SK-N-SH (cell line): Measurements from ENCODE around the gene KBTBD13. TPM values are rescaled to one million over a fixed set of nuclear protein-coding genes. Genes with fewer than 3 reads are reported as not detected.
"Not testable (repeated sequence)": the region's sequence is repeated elsewhere in the genome, so short reads cannot be mapped to it uniquely, and the experiment has no call there.

ENCODE experiments used
- CTCF ChIA-PET: fragments of 300-600, 350-600 bp; formaldehyde crosslinking; extraction: SDS; loops from one replicate; lab custom pipeline; 2021; lab: Yijun Ruan, JAX
- POLR2A ChIA-PET: fragments of 350-600 bp; sonication (Branson Sonifier 250); formaldehyde crosslinking; extraction: SDS; loops from one replicate; lab custom pipeline; 2020; ENCODE audit warnings: antibody characterized with exemption, inconsistent platforms; lab: Yijun Ruan, JAX
- DNase-seq: peaks from one replicate; pipeline ENCODE4 v3.0.0; 2012
- H2AFZ ChIP-seq: fragments of 200-600 bp; sonication (generic); 2 replicates; pipeline ENCODE4 v1.8.1; 2016; ENCODE audit warnings: antibody characterized with exemption, mild to moderate bottlenecking, low read depth
- H3F3A ChIP-seq: fragments of 200-600 bp; sonication (generic); replicated peaks from 2 replicates; pipeline ENCODE3; 2016; ENCODE audit warnings: antibody characterized with exemption, mild to moderate bottlenecking; ENCODE audit not compliant: insufficient read depth
- H3K27ac ChIP-seq, 2 experiments: fragments of 200-500 bp in 1 of 2; fragments of 200-600 bp in 1 of 2; sonication (Bioruptor generic) in 1 of 2; sonication (generic), shearing (Covaris generic) in 1 of 2; 2 replicates each; pipeline versions ENCODE4 v1.5.1 to v1.6.1; 2014 to 2016; ENCODE audit warnings: low read depth in 2 of 2, inconsistent platforms in 1 of 2, low read length in 1 of 2, mild to moderate bottlenecking in 1 of 2, mixed read lengths in 1 of 2
- H3K27me3 ChIP-seq: fragments of 200-600 bp; sonication (generic), shearing (Covaris generic); 2 replicates; pipeline ENCODE4 v1.6.1; 2016; ENCODE audit warnings: mixed run types; ENCODE audit not compliant: insufficient read depth
- H3K36me3 ChIP-seq, 2 experiments: fragments of 200-500 bp in 1 of 2; fragments of 200-600 bp in 1 of 2; sonication (Bioruptor generic) in 1 of 2; sonication (generic) in 1 of 2; replicated peaks in 1 of 2; 2 replicates each; pipeline versions ENCODE3 to v1.5.1; 2014 to 2016; ENCODE audit warnings: low read length in 1 of 2, mild to moderate bottlenecking in 1 of 2; ENCODE audit not compliant: insufficient read depth in 2 of 2, control insufficient read depth in 1 of 2
- H3K4me1 ChIP-seq, 2 experiments: fragments of 200-500 bp in 1 of 2; fragments of 200-600 bp in 1 of 2; sonication (Bioruptor generic) in 1 of 2; sonication (generic), shearing (Covaris generic) in 1 of 2; 2 replicates each; pipeline versions ENCODE4 v1.5.1 to v1.6.1; 2014 to 2016; ENCODE audit warnings: low read depth in 1 of 2, low read length in 1 of 2, mixed run types in 1 of 2; ENCODE audit not compliant: insufficient read depth in 2 of 2, control insufficient read depth in 1 of 2
- H3K4me2 ChIP-seq: fragments of 200-600 bp; sonication (generic), shearing (Covaris generic); 2 replicates; pipeline ENCODE4 v1.6.1; 2017; ENCODE audit warnings: mixed run types
- H3K4me3 ChIP-seq, 2 experiments: fragments of 200-500 bp in 1 of 2; fragments of 200-600 bp in 1 of 2; sonication (Bioruptor generic) in 1 of 2; sonication (generic), shearing (Covaris generic) in 1 of 2; 2 replicates each; pipeline versions ENCODE4 v1.5.1 to v1.8.1; 2014 to 2016; ENCODE audit warnings: low read depth in 2 of 2, inconsistent platforms in 1 of 2, low read length in 1 of 2, mild to moderate bottlenecking in 1 of 2, mixed read lengths in 1 of 2, moderate library complexity in 1 of 2
- H3K79me2 ChIP-seq: fragments of 200-600 bp; sonication (generic); 2 replicates; pipeline ENCODE4 v1.8.1; 2017; ENCODE audit warnings: mild to moderate bottlenecking; ENCODE audit not compliant: insufficient read depth
- H3K9ac ChIP-seq: fragments of 200-600 bp; sonication (generic); 2 replicates; pipeline ENCODE4 v1.6.1; 2017; ENCODE audit warnings: mixed run types
- H3K9me2 ChIP-seq: fragments of 200-600 bp; sonication (generic); 2 replicates; pipeline ENCODE4 v1.6.1; 2017; ENCODE audit warnings: mixed run types
- H3K9me3 ChIP-seq: fragments of 200-600 bp; sonication (generic); 2 replicates; pipeline ENCODE4 v1.6.1; 2017; ENCODE audit warnings: mixed run types, mild to moderate bottlenecking, moderate library complexity
- H4K20me1 ChIP-seq: fragments of 200-600 bp; sonication (generic); 2 replicates; pipeline ENCODE4 v1.6.1; 2017; ENCODE audit warnings: mild to moderate bottlenecking, mixed run types; ENCODE audit not compliant: insufficient read depth
- EZH2phosphoT487 ChIP-seq: fragments of 200-600 bp; sonication (generic); IDR thresholded peaks from 2 replicates; pipeline ENCODE4 v1.6.1; 2017; ENCODE audit warnings: low read depth, mixed run types, mild to moderate bottlenecking, antibody characterized with exemption, moderate library complexity, borderline replicate concordance
- FOSL2 ChIP-seq: IDR thresholded peaks from 2 replicates; pipeline ENCODE4 v1.4.0; 2012; ENCODE audit warnings: low read depth, mild to moderate bottlenecking, moderate library complexity, borderline replicate concordance
- FOXM1 ChIP-seq: IDR thresholded peaks from 2 replicates; pipeline ENCODE4 v1.4.0; 2012; ENCODE audit warnings: low read depth, mild to moderate bottlenecking
- IRF3 ChIP-seq: fragments of 150-350 bp; IDR thresholded peaks from 2 replicates; pipeline ENCODE4 v1.6.1; 2016; ENCODE audit warnings: mild to moderate bottlenecking, low read depth, low read length
- JUND ChIP-seq: IDR thresholded peaks from 2 replicates; pipeline ENCODE4 v1.4.0; 2012
- MAX ChIP-seq: IDR thresholded peaks from 2 replicates; pipeline ENCODE4 v1.4.0; 2012; ENCODE audit warnings: low read depth
- RAD21 ChIP-seq: IDR thresholded peaks from 2 replicates; pipeline ENCODE4 v1.6.1; 2012; ENCODE audit warnings: mild to moderate bottlenecking, low read length
- REST ChIP-seq: IDR thresholded peaks from 2 replicates; pipeline ENCODE4 v1.6.1; 2012; ENCODE audit warnings: mild to moderate bottlenecking, low read depth, low read length, moderate library complexity
- TCF12 ChIP-seq: IDR thresholded peaks from 2 replicates; pipeline ENCODE4 v1.4.0; 2012
- TEAD4 ChIP-seq: IDR thresholded peaks from 2 replicates; pipeline ENCODE4 v1.4.0; 2012; ENCODE audit warnings: mild to moderate bottlenecking, borderline replicate concordance; ENCODE audit not compliant: insufficient read depth
- YY1 ChIP-seq: IDR thresholded peaks from 2 replicates; pipeline ENCODE4 v1.4.0; 2012; ENCODE audit warnings: low read depth, mild to moderate bottlenecking
- WGBS: methylation state at CpG from one replicate; pipeline ENCODE4 v1.1.6; 2017; ENCODE audit warnings: low lambda C conversion rate; 5-methylcytosine and 5-hydroxymethylcytosine counted together
- polyA plus RNA-seq, 3 experiments: library from polyadenylated mRNA; depleted of rRNA; stranded (reverse); fragments of >200 nt; gene quantifications; 2 replicates each; pipeline ENCODE4 v1.2.3, GENCODE V29; 2012

KBTBD13 gene
- polyA plus RNA-seq, 1 of the 3 experiments (the other 2 are of a cell fraction): not detected

- no peak overlapping the region for H3K4me2 ChIP-seq
- no peak for DNase-seq
- ChIA-PET CTCF (interaction anchor here (1.0 to 3.0 kb wide), 3 partner anchors 7 to 39 kb away, joined by 4 to 13 read pairs (median 4); no protein-coding TSS in a partner anchor), POLR2A (no interaction called here)
- no peak overlapping the region for H3K9ac ChIP-seq
- no peaks in the 10 kb centered on the region for H3K9me2 ChIP-seq
- H3K79me2 ChIP-seq: no peaks in the 10 kb centered on the region
- no peaks in the 10 kb centered on the region for H3K9me3 ChIP-seq
- TF ChIP-seq FOSL2: no peak
- no peak overlapping the region for H2AFZ ChIP-seq
- H4K20me1 ChIP-seq: no peaks in the 10 kb centered on the region
- H3K27ac ChIP-seq: no peak overlapping the region
- 92% methylated on average over 12 of the region's 17 CpGs for WGBS
- H3F3A ChIP-seq: no peaks in the 10 kb centered on the region
- peaks cover 0 to 9% of the 10 kb centered on the region in 2 experiments; a peak in 1 of 4 replicates for H3K4me1 ChIP-seq
- H3K4me3 ChIP-seq: no peak overlapping the region
- H3K36me3 ChIP-seq: peaks cover 0 to 31% of the 10 kb centered on the region in 2 experiments
- H3K27me3 ChIP-seq: no peaks in the 10 kb centered on the region
Measured at GRCh38 chr15:65092911-65093792, 16.6 kb downstream of the KBTBD13 start.

GRCh38 chr15:65093793-65094170, 17.2 kb downstream of the KBTBD13 start:
- H3K9ac ChIP-seq, POLR2A ChIA-PET, H3F3A ChIP-seq, H3K9me3 ChIP-seq, H3K4me3 ChIP-seq, H3K27ac ChIP-seq, H2AFZ ChIP-seq, H3K27me3 ChIP-seq, H3K4me1 ChIP-seq, DNase-seq, H3K79me2 ChIP-seq, H3K9me2 ChIP-seq, H4K20me1 ChIP-seq, H3K4me2 ChIP-seq: not testable (repeated sequence)
- 93% methylated on average over 13 of the region's 13 CpGs for WGBS
- CTCF ChIA-PET: interaction anchor here (0.6 to 1.5 kb wide), 4 partner anchors 8 to 41 kb away, joined by 3 to 9 read pairs (median 4); no protein-coding TSS in a partner anchor
- peaks cover 0 to 37% of the 10 kb centered on the region in 2 experiments for H3K36me3 ChIP-seq

GRCh38 chr15:65094294-65094995, 17.9 kb downstream of the KBTBD13 start:
- H3F3A ChIP-seq: no peaks in the 10 kb centered on the region
- H3K4me1 ChIP-seq: no peaks in the 10 kb centered on the region; a peak in 1 of 4 replicates
- H3K27ac ChIP-seq: no peak overlapping the region
- H3K4me3 ChIP-seq: no peak overlapping the region
- H3K9ac ChIP-seq: no peak overlapping the region
- 89% methylated on average over 13 of the region's 14 CpGs for WGBS
- H4K20me1 ChIP-seq: no peaks in the 10 kb centered on the region
- peak; percentile 22 for DNase-seq
- no peaks in the 10 kb centered on the region for H3K27me3 ChIP-seq
- ChIA-PET CTCF (interaction anchor here (0.6 to 2.1 kb wide), 7 partner anchors 8 to 61 kb away, joined by 3 to 9 read pairs (median 4); no protein-coding TSS in a partner anchor), POLR2A (no interaction called here)
- peaks cover 2 to 44% of the 10 kb centered on the region in 2 experiments for H3K36me3 ChIP-seq
- no peaks in the 10 kb centered on the region for H3K9me3 ChIP-seq
- H2AFZ ChIP-seq: no peak overlapping the region
- H3K79me2 ChIP-seq: no peaks in the 10 kb centered on the region
- H3K9me2 ChIP-seq: no peaks in the 10 kb centered on the region
- H3K4me2 ChIP-seq: no peak overlapping the region
- TF ChIP-seq IRF3 (no peak), JUND (no peak), REST (no peak), YY1 (no peak), TCF12 (no peak), RAD21 (no peak), TEAD4 (no peak), MAX (no peak), EZH2phosphoT487 (no peak), FOXM1 (no peak)
- TF ChIP-seq, all 33 proteins: peak for 0
